Activated T-cell treated with anti-CD3 and anti-CD28 coated beads for 1 hour (primary cell): ENCODE data around the gene SLC35A2.

Experiments
- DNase-seq: peaks from one replicate; pipeline ENCODE4 v3.0.0-alpha.2; 2020; ENCODE audit warnings: low read depth

Gene SLC35A2

GRCh38 chrX:48911412-48912182 lies at the start of gene SLC35A2:
Gene SLC35A2 (minus strand): TSS chrX:48911646. CDS start chrX:48911636, 10 bp downstream.
- peak; percentile 76 for DNase-seq

DNA sequence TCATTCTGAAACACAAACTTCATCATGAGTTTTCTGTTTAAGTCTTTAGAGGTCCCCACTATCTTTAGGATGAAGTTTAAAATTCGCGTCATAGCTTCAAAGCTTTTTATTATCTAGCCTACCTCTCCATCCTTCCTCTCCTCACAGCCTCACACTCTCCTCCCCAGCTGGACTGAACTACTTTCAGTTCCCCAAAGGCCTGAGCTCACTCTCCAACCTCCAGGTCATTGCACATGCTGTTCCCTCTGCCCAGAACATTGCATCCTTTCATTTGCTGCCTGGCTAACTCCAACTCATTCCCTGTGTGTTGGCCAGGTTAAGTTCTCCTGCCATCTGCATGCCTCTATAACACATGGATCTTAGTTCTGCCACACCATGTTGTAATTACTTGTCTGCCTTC lies 48.8 kb upstream of the SLC35A2 start:
- DNase-seq = no peak

GRCh38 chrX:48958635-48959094 lies 47.2 kb upstream of the SLC35A2 start:
- no peak for DNase-seq

GRCh38 chrX:48957827-48958634 lies 46.6 kb upstream of the SLC35A2 start:
- DNase-seq = peak; percentile 86

- peak; percentile 58 for DNase-seq
Measured at GRCh38 chrX:48957477-48957826, 46.0 kb upstream of the SLC35A2 start, which contains the start of gene OTUD5. Gene OTUD5 (minus strand): TSS chrX:48957607. CDS start chrX:48957570, 37 bp downstream.

DNA sequence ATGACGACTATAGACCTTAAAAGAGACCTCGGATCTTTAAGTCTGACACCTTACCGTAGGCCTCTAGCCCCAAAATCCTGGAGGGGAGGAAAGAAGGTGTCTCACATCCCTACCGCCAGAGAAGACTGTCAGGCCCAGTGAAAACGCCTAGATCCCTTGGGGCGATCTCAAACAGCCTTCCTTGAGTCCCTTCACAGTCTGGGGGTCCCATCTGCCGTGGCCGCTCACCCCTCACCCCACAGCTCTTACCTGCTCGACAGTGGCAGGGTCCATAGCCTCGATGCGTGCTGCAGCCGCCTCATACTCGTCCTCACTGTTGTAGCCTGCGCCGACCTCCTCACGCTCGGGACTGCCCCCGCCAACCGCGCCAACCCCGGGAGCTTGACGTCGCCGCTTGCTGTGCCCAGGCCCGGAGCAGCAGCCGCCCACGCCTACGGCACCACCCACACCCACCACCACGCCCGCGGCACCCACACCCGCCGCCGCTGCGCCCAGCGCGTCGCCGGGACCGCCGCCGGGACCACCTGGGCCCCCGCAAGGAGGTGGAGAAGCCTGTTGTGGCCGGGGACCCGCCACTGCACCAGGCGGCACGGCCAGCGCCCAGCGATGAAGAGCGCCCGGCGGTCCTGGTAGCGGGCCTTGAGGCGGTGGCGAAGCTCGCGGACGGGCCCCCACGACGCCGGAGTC lies 45.4 kb upstream of the SLC35A2 start:
- DNase-seq = no peak

GRCh38 chrX:48948589-48948988 lies 37.1 kb upstream of the SLC35A2 start:
- DNase-seq = no peak

DNA sequence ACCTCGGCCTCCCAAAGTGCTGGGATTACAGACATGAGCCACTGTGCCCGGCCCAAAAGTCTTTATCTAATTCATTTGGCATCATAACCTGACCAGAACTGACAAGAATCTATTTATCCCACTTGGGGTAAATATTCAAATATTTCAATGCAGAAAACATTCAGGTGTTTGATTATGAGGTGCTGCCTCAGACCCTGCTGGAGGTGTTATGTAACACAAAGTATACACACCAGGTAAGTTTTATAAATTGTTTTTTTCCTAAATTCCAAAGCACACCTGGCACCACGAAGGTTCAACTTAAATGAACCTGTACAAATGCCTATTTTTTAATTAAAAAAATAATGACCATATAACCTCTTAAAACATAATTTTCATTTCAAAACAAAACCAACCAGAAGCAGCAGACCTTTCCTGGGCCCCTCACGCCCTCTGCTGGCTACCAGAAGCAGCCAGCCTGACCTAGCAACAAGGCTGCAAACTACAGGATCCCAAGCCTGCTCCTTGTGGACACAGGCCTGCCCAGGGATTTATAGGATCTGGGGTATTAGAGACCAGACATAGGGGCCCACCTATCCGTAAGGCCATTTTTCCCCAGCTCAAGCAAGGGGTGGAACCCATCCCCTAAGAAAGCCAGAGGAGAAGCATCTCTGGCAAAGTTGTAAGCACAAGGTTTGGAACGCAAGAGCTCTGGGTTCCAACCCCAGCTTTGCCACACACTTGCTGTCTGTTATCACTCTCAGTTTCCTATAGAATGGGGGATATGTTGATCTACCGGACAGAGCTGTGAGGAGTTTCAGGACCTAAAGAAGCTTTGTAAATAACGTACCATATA lies 34.3 kb upstream of the SLC35A2 start:
- DNase-seq = peak; percentile 34

GRCh38 chrX:48942895-48943294 lies 31.4 kb upstream of the SLC35A2 start:
- DNase-seq = no peak

DNA sequence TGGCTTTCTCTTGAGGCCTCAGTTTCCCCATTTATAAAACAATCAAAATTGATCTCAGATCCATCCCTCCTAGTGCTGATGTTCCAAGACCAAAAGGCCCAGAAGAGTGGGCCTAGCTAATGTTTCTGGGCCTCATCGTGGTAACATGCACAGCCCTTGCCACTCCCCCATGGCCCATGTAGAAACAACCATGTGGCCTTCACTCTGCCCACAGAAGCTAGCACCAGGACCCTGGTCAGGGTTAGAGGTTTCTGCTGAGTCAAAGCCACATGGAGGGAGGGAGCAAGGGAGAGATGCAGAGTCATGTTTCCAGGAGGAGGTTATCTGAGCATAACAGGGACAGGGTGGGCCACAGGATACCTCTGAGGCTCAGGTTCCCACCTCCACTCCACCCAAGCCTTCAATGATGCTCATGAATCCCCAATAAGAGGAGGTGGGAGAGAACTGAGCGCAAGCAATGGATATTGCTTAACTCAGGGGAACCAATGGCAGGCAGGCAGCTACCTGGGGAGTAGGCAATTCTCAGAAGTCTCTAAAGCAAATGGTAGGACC lies 29.0 kb upstream of the SLC35A2 start:
- no peak for DNase-seq

DNA sequence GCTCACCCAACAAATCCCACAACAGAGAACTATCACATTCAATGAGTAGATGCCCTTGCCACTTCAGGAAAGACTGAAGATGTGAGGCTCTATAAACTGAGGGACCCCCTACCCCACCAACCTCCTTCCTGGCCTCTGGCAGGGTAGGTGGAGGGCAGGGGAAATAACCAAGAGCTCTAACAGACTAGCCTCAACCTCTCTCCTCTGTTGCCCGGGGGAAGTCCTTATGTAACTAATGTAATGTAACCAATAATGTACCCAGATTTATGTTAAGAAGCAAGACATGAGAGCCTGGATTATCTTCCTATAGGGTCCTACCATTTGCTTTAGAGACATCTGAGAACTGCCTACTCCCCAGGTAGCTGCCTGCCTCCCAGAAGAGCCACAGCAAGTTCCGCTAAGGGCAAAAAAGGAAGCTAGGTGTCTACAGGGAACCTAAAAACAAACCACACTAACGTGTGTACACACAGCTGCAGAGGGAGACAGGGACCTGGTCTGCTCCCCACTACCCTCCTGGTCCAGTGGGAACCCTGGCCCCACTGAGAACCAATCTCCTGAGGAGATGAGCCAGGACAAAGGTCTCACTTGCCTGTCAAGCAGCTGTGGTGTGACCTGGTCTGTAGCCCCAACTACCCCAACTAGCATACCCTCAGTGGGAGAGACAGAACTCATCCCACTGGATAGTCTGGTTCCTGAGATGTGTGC lies 28.2 kb upstream of the SLC35A2 start:
- no peak for DNase-seq

DNA sequence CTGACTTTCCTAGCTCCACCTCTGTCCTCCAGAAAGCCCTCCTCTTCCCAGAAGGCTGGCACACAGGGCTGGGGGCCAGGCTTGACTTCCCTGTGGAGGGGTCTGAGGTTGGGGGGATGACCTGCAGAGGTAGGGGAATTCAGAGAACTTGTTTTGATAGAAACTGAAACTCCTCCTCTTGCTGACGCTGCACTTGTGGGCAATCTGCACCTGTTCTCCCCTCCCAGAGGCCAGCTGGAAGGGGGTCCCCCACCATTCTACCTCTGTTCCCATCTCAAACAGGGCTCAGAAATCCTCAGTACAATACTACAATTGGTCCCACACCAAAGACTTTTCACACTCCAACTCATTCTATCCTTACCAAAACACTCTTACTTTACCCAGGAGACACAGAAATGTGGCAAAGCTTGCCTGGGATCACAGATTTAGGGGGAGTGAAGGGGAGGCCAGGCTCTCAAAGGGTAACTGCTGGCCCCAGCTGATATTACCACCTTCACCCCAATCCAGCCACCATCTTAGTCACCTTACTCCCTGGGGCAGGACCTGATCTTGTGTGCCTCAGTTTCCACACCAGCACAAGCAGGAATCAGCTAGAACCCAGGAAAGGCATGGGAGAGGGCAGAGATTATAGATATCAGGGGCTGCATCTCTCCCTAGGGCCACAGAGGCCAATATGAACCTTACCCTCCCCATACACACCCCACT lies 27.4 kb upstream of the SLC35A2 start:
- no peak for DNase-seq

DNA sequence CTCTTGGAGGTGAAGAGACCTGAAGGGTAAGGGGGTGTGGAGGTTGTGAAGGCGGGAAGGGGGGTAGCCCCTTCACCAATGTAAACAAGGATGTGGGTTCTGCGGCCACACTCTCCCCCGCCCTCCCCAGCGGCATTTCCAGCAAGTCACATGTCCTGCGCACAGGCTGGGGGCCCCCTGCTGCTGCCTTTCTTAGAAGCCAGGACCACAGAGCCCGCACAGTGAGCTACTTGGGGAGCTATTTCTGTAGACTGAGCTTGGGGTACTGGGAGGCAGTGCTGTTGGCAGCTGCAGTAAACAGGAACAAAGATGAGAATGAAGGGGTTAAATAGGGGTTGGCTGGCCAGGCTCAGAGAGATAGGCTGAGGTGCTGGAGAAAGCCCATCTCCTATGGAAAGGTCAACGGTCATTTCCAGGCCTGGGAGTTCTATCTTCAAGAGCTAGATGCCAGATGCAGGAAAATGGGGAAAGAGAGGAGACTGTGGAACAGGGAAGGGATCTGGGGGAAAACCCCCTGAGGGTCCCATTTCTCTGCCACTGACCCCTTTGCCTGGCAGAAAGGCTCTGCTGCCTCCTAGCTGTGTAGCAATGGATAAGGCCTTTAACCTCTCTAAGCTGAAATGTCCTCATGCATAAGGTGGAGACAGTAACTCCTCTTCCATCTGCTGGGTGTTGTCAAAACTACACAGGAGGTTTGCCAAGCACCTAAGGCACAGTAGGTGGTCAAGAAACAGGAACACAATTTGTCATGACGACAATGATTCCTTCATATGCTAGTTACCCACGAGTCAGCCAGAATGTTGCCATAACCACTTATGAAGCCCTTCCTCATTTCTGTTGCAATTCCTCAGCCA lies 25.8 kb upstream of the SLC35A2 start:
- DNase-seq = peak; percentile 70

DNA sequence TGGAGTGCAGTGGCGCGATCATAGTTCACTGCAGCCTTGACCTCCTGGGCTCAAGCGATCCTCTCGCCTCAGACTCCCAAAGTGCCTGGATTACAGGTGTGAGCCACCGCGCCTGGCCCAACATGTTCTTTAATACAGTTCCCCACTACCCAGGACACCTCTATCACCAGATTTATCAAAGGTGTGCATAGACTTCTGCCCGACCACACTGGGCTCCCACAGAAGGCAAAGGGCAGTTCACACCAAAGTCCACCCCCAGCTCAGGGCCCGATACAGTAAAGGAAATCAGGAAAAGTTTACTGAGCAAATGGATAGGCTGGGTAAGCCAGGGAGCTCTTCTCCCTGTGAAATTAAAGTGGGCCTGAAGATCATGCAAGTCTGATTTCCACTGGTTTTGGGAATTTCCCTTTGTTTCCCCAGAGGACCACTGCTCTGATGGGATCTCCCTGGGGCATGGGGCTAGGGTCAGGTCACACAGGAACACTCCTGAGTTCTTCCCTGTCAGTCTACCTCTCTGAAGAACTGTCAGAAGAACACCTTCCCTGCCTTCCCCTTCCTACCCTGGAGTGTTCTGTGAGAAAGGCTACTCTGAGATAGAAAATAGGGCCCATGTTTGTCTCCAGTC lies 25.1 kb upstream of the SLC35A2 start:
- no peak for DNase-seq

DNA sequence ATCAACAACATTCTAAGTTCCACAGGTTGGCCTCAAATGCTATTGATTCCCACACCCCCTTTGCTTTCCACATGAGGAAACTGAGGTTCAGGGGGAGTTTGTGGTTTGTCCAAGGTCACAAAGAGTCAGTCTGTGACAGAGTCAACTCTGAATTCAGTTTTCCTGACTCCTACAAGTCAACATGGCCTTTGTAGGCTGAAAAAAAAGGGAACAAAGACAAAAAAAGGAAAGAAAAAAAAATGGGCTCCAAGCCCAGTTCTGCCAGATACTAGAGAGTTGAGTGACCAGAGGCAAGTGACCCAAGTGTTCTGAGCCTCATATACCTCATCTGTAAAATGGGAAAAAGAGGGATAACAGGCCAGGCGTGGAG lies 23.8 kb upstream of the SLC35A2 start:
- no peak for DNase-seq

DNA sequence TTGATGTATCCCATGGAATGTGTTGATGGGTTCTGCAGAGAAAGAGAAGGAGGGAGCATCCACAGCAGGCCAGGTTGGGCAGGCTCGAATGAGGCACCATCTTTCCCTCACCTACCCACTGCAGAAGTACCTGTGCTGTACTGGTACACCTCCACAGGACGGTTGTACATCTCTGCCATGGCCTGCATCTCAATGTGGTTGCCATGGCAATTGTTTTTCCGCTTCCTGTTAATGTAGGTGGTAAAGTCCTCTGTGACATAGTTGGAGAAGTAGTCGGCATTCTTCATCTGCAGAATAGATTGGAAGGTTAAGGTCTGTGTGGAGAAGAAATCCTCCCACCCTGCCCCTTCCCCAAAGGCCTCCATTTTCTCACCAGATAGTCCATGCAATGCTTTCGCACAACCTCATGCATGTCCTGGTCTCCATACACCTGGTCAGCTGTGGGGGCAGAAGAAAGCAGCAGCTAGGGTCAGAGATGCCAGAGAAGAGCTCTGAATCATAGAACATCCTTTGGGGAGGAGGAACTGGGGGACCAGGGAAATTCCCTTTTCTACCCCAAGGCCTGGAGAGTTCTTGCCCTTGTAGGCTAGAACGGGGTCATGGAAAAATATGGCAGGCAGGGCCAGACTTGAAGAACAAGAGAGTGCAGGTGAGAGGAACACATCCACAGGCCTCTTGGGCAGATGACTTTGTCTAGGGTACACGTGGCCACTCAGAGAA lies 23.3 kb upstream of the SLC35A2 start:
- no peak for DNase-seq

DNA sequence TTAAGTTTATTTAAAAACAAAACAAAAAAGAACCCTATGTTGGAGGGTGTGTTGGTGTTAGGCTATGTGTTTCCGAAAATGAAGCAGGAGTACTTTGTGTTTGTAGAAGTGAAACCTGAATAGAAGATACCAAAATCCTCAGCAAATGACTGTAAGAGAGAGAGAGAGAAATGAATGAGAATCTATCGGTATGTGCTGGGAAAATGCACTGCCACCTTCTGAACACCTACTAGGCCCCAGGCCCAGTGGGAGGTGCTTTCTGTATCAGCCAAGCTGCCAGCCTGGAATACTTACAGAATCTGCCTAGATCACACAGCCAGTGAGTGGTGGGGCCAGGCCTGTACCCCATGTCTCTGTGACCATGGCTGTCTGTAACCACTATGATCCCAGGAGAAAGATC lies 22.3 kb upstream of the SLC35A2 start:
- DNase-seq = no peak

GRCh38 chrX:48927736-48928382 lies 16.4 kb upstream of the SLC35A2 start:
- DNase-seq = no peak
